ENCODE results near the gene THRA. TPM values are rescaled to one million over a fixed set of nuclear protein-coding genes. Genes with fewer than 3 reads are reported as not detected.

Gene THRA
- total and polyA plus RNA-seq, 8 donors, result 37.9 to 80.7 (median 72.3) TPM

GRCh38 chr17:40038882-40039513 is 23.8 kb upstream of the THRA start:
- Histone ChIP-seq H3K27ac (peak overlapping the region; percentile 62 to 65), H3K36me3 (peaks cover 0 to 41% of the 10 kb centered on the region in 2 donors), H3K4me1 (peaks cover 10 to 12% of the 10 kb centered on the region in 2 donors), H3K4me3 (no peak overlapping the region), H3K9me3 (no peaks in the 10 kb centered on the region), H3K27me3 (no peaks in the 10 kb centered on the region)
- ATAC-seq (peak; percentile 95), DNase-seq (peak in 3 of 4 donors; percentile 63 to 94 (median 87))
- intact Hi-C loops (cut with DNase I), result no loop called here
- TF ChIP-seq CTCF (IDR thresholded peaks at IDR 0.05), result peak; percentile 48 to 53

- Histone ChIP-seq H3K9me3 (no peaks in the 10 kb centered on the region), H3K4me1 (peaks cover 10 to 12% of the 10 kb centered on the region in 2 donors), H3K4me3 (no peak overlapping the region), H3K27ac (no peak overlapping the region), H3K27me3 (no peaks in the 10 kb centered on the region), H3K36me3 (peaks cover 0 to 38% of the 10 kb centered on the region in 2 donors)
- no peak for TF ChIP-seq CTCF (IDR thresholded peaks at IDR 0.05)
- ATAC-seq (no peak), DNase-seq (no peak)
- intact Hi-C loops (cut with DNase I), result no loop called here
Observed at GRCh38 chr17:40041196-40041595, 21.6 kb upstream of the THRA start.

- TF ChIP-seq CTCF (IDR thresholded peaks at IDR 0.05), result no peak
- Histone ChIP-seq H3K4me3 (no peak overlapping the region), H3K36me3 (peaks cover 0 to 17% of the 10 kb centered on the region in 2 donors), H3K27me3 (no peaks in the 10 kb centered on the region), H3K27ac (no peak overlapping the region), H3K4me1 (peaks cover 0 to 19% of the 10 kb centered on the region in 2 donors), H3K9me3 (no peaks in the 10 kb centered on the region)
- DNase-seq (no peak), ATAC-seq (no peak)
- intact Hi-C loops (cut with DNase I), result no loop called here
Observed at GRCh38 chr17:40056379-40057015, 6.3 kb upstream of the THRA start.

- H3K4me3 ChIP-seq, result no peak overlapping the region
Observed at GRCh38 chr17:40058186-40058784, 4.5 kb upstream of the THRA start.

More at GRCh38 chr17:40058186-40058784, 4.5 kb upstream of the THRA start:
- ATAC-seq (no peak), DNase-seq (no peak)
- H3K4me1 ChIP-seq, result peaks cover 0 to 21% of the 10 kb centered on the region in 2 donors
- intact Hi-C loops (cut with DNase I), result no loop called here
- no peaks in the 10 kb centered on the region for H3K36me3 ChIP-seq
- peak overlapping the region; percentile 60 to 65 for H3K27ac ChIP-seq
- no peaks in the 10 kb centered on the region for H3K27me3 ChIP-seq
- no peak for TF ChIP-seq CTCF (IDR thresholded peaks at IDR 0.05)
- H3K9me3 ChIP-seq, result no peaks in the 10 kb centered on the region

Data from left lung (tissue), 10 donors.